ENCODE measurements around the gene CNRIP1.

Gene CNRIP1

DNA sequence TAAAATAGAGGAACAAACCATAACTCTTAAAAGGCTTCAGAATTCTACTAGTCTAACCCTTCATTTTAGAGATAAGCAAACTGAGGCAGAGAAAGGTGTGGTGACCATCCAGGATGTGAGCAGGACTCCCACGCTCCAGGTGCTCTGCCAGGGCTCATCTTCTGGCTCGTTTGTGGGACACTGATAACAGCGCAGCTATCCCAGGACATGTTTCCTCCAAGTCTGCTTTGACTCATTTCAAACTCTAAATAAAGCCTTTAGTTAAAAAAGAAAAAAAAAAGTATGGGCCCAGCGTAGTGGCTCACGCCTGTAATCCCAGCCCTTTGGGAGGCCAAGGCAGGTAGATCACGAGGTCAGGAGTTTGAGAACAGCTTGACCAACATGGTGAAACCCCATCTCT lies 28.4 kb downstream of the CNRIP1 start:
- no peak for DNase-seq

DNA sequence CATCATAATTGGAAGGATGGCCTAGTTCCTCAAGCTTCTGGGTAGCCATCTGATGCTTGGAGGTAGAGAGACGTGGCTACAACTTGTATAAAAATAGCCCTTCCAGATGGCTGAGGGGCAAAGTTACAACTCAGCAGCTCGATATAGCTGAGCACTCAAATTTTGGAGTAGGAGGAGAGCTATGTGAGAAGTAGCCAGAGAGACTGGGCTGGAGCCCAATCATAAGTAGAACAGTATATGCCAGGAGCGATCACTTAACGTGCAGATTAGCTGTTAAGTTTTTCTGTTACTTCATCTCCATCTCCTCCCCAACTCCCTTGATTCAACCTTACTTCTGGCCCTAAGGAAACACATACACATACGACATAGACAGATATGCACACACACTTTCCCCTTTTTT lies 28.8 kb downstream of the CNRIP1 start:
- DNase-seq = no peak

DNA sequence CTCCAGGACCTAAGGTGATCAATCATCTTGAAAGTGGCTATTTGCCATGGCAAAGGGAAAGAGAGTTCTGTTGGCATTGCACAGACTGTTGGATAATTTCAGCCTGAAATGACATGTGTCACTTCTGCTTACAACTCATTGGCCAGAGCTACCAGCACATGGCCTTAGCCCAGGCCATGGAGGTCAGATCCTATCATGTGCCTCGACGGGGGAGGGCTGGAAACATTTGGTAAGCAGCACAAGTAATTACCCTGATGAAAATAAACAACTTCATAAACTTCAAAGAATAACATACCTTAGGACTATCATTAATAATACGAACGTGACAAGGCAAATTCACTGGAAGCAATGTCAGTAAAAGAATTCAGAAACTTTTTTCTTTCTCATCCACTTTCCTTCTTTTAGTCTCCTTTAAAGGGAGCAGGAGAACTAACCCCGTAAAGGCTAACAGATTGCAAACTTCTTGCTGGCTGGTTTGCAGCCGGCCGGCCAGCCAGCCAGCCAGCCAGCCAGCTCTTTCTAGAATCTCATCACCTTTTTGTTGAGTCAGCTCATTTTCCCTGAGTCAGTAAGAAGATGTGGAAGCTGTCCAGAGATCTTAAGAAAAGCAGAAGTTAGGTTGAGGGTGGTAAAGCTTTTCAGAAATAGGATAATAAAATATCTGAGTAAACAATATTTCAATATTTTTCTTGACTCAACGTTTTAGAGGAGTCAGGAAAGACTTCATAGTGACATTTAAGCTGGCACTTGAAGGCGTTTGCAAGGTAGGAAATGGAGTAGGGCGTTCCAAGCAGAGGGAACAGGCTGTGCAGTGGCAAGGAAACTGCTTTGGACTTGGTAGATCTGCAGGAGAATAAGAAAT lies 31.9 kb downstream of the CNRIP1 start:
- DNase-seq = no peak

DNA sequence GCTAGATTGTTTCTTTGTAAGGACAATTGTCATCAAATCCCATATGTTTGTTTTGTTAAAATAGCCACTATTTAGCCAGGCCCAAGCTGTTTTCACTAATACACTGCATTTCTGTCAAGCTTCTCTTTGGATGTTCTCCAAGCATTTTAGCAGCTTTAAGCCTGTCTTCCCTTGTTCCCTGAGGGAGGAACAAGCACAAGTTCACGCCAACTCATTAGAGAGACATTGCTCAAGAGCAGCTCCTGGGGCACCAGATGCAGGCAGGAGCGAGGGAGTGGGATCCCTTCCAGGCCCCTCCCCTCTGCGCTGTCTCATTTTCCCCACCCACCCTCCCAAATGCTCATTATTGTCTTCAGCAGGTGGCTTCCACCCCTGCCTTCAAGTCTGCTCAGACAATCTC lies 34.9 kb downstream of the CNRIP1 start:
- DNase-seq = peak; percentile 52

DNA sequence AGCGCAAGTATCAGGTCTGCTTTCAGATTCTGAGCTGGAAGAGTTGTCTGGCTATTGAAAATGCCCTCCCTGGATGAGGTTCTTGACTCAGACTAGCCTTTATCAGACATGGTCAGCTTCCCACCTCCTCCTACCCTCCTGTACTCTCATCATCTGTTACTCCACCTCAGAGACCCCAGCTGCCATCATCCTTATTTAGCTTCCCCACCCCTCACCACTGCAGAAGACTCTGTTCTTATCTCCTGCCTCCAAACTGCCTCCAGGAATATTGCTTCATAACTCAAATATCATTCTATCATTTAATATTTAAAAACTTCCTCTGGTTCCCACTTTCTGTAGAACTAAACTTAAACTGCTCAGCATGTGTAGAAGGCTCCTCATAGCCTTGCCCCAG lies 36.3 kb downstream of the CNRIP1 start:
- no peak for DNase-seq

GRCh38 chr2:68282811-68283418 lies 36.8 kb downstream of the CNRIP1 start:
- peak; percentile 36 for DNase-seq

DNA sequence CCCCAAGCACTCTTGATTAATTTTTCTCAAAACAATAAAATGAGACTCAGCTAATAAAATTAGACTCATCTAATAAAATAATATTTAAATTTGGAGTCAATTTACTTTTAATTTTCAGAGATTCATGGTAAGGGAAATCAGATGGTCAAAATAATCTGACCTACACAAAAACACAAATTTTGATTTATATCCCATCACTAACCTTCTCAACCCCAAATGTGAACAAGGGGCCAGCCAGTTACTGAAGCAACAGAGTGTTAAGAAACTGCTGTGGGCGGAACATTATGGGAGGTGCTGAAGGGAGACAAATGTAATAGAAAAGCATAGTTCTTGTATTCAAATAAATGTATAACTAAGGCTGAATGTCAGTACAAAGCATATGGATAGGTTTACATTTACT lies 39.0 kb downstream of the CNRIP1 start:
- DNase-seq = no peak

GRCh38 chr2:68280348-68280747 lies 39.4 kb downstream of the CNRIP1 start:
- no peak for DNase-seq

DNA sequence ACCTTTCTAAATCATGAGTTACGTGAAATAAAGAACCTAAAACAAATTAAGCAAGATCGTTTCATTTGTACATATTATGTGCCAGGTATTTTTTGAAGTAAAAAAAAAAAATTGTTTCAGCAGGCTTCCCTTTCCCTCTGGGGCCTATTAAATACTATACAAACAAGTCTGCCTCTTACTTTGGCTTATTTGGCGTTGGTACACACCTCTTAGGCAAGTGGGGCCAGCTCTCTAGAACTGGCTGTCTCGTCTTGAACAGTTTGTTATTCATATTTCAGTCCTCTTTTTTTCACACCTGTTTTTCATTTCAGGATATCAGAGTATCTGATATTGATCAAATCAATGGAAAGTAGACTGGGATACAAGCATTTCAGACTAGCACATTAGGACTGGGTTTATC lies 40.1 kb downstream of the CNRIP1 start:
- DNase-seq = no peak

GRCh38 chr2:68278169-68278568 lies 41.6 kb downstream of the CNRIP1 start:
- DNase-seq = no peak

GRCh38 chr2:68274022-68274421 lies 45.7 kb downstream of the CNRIP1 start:
- DNase-seq = no peak

GRCh38 chr2:68272246-68272994 lies 47.3 kb downstream of the CNRIP1 start:
- no peak for DNase-seq

- no peak for DNase-seq
Observed at GRCh38 chr2:68266655-68267054, 53.1 kb downstream of the CNRIP1 start.

- DNase-seq = peak; percentile 48
Observed at GRCh38 chr2:68263632-68264031, 56.1 kb downstream of the CNRIP1 start.

- DNase-seq = no peak
Observed at GRCh38 chr2:68258851-68259250, 60.9 kb downstream of the CNRIP1 start.

DNA sequence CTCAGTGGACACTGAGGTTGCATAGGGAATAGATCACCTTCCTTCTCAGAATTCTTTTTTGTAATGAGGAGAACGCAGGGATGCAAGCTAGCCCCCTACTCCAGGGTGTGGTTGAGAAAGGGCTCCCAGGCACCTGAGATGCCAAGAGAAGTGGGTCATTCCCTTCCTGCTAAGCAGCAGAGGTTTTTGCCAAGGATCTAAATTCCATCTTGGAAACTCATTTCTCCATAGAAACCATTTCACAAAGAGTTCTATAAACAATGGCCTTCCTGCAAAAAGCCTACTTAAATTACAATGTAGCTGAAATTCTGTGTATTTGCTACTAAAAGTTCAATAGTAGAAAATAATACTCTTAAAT lies 63.7 kb downstream of the CNRIP1 start:
- DNase-seq = no peak

GRCh38 chr2:68253219-68254068 lies 66.3 kb downstream of the CNRIP1 start:
- peak; percentile 8 for DNase-seq

- DNase-seq = peak; percentile 95
Observed at GRCh38 chr2:68252400-68253218, 67.1 kb downstream of the CNRIP1 start, which contains the start of gene PPP3R1. TSS of gene PPP3R1 (minus strand) at chr2:68252532. CDS start at chr2:68252127, 405 bp downstream.

GRCh38 chr2:68251855-68252399 lies 67.8 kb downstream of the CNRIP1 start:
- peak; percentile 31 for DNase-seq

- DNase-seq = peak; percentile 72
Observed at GRCh38 chr2:68251187-68251854, 68.4 kb downstream of the CNRIP1 start.

DNA sequence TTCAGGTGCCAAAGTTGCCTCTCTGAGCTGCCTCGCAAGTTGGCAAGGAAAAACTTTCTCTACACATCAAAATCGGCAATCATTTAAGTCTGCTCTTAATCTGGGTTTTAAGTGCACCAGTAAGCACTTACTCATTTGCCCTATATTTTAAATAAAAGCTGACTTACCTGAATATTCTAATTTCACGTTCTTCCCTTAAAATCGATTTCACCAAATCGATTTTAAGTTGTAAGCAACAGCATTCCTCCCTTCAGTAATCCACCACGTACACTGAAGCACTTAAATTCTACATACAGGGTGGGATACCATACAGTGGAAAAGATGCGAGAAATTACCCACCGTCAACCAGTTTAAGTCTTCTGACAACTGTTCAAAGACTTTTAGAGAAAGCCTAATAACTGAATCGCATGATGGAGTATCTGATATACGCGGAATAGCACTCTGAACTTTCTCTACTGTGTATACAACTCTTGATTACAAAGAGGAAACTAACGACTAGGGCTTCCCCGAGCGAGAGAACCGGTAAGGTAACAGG lies 69.0 kb downstream of the CNRIP1 start:
- no peak for DNase-seq
